ENCODE measurements around the gene SPIC. TPM values are rescaled to one million over a fixed set of nuclear protein-coding genes. Genes with fewer than 3 reads are reported as not detected.

SPIC gene
- total RNA-seq (not detected), polyA plus RNA-seq (not detected)

GRCh38 chr12:101474711-101475386 is at the start of gene SPIC:
SPIC (plus strand) TSS chr12:101475336; CDS start chr12:101476905, 1,569 bp downstream.
- no peak for TF ChIP-seq CTCF (IDR thresholded peaks at IDR 0.05)
- no peak within 1 kb of the TSS for H3K27ac ChIP-seq
- no peak within 1 kb of the TSS for H3K4me3 ChIP-seq
- WGBS, 2 donors: 89 to 92% methylated on average over 5 of the region's 5 CpGs
- no peaks in the 10 kb centered on the region for H3K9me3 ChIP-seq
- H3K27me3 ChIP-seq: no peaks in the 10 kb centered on the region
- intact Hi-C loops (cut with DNase I): no loop called here
- DNase-seq (no peak), ATAC-seq (no peak), FAIRE-seq (no peak)
- H3K4me1 ChIP-seq: no peaks in the 10 kb centered on the region
- no peaks in the 10 kb centered on the region for H3K36me3 ChIP-seq

- Histone ChIP-seq H3K36me3 (no peaks in the 10 kb centered on the region), H3K9me3 (no peaks in the 10 kb centered on the region), H3K4me1 (no peaks in the 10 kb centered on the region), H3K4me3 (no peak overlapping the region), H3K27ac (no peak overlapping the region), H3K27me3 (no peaks in the 10 kb centered on the region)
- no peak for DNase-seq
- FAIRE-seq: no peak
- no peak for ATAC-seq
- WGBS, 2 donors: 66% methylated on average over 2 of the region's 2 CpGs
- no peak for TF ChIP-seq CTCF (IDR thresholded peaks at IDR 0.05)
- intact Hi-C loops (cut with DNase I): no loop called here
These were observed 44.7 kb upstream of the SPIC start for GRCh38 chr12:101430456-101430855.

- Histone ChIP-seq H3K27me3 (no peaks in the 10 kb centered on the region), H3K9me3 (no peaks in the 10 kb centered on the region), H3K27ac (no peak overlapping the region), H3K36me3 (no peaks in the 10 kb centered on the region), H3K4me3 (no peak overlapping the region), H3K4me1 (no peaks in the 10 kb centered on the region)
- FAIRE-seq (no peak), DNase-seq (no peak), ATAC-seq (no peak)
- no peak for TF ChIP-seq CTCF (IDR thresholded peaks at IDR 0.05)
- intact Hi-C loops (cut with DNase I): no loop called here
These were observed 39.0 kb upstream of the SPIC start for GRCh38 chr12:101436136-101436535.

- Histone ChIP-seq H3K4me3 (no peak overlapping the region), H3K27ac (no peak overlapping the region), H3K27me3 (no peaks in the 10 kb centered on the region), H3K4me1 (no peaks in the 10 kb centered on the region), H3K9me3 (no peaks in the 10 kb centered on the region), H3K36me3 (no peaks in the 10 kb centered on the region)
- no peak for FAIRE-seq
- TF ChIP-seq CTCF (IDR thresholded peaks at IDR 0.05): no peak
- intact Hi-C loops (cut with DNase I): no loop called here
- DNase-seq: no peak
- no peak for ATAC-seq
- 50 to 67% methylated on average over 5 of the region's 5 CpGs for WGBS, 2 donors
These were observed 35.9 kb upstream of the SPIC start for GRCh38 chr12:101439236-101439635.

GRCh38 chr12:101441461-101442224 is 33.5 kb upstream of the SPIC start:
- intact Hi-C loops (cut with DNase I): no loop called here

More at GRCh38 chr12:101441461-101442224, 33.5 kb upstream of the SPIC start:
- Histone ChIP-seq H3K27me3 (no peaks in the 10 kb centered on the region), H3K9me3 (no peaks in the 10 kb centered on the region), H3K4me3 (no peak overlapping the region), H3K36me3 (no peaks in the 10 kb centered on the region), H3K27ac (no peak overlapping the region), H3K4me1 (no peaks in the 10 kb centered on the region)
- DNase-seq: no peak
- no peak for ATAC-seq
- no peak for TF ChIP-seq CTCF (IDR thresholded peaks at IDR 0.05)
- no peak for FAIRE-seq

Measured in pancreas (tissue), 10 donors.